Keratinocyte (primary cell): ENCODE data around the gene MAP2K2. TPM values are rescaled to one million over a fixed set of nuclear protein-coding genes. Genes with fewer than 3 reads are reported as not detected.

ENCODE experiments used
- DNase-seq: peaks from one replicate; pipeline ENCODE4 v3.0.0-alpha.2; 2011; ENCODE audit warnings: low read depth, missing footprints, low spot score
- FAIRE-seq: peaks from 2 replicates; lab custom pipeline; 2011; peaks lifted over from hg19 to GRCh38; lab: Jason Lieb, UNC
- H2AFZ ChIP-seq: 2 replicates; pipeline ENCODE4 v1.6.0; 2012; ENCODE audit warnings: low read length, control low read depth, inconsistent platforms; ENCODE audit not compliant: control insufficient read depth
- H3K27ac ChIP-seq: 2 replicates; pipeline ENCODE4 v1.5.1; 2011; ENCODE audit warnings: low read length; ENCODE audit not compliant: control insufficient read depth, insufficient read depth
- H3K27me3 ChIP-seq: 3 replicates; pipeline ENCODE4 v1.6.0; 2011; ENCODE audit warnings: low read length; ENCODE audit not compliant: control insufficient read depth, insufficient read depth; ENCODE audit errors: extremely low read depth
- H3K36me3 ChIP-seq, 2 experiments: 2 replicates in 1 of 2; 3 replicates in 1 of 2; pipeline ENCODE4 v1.5.1; 2011; ENCODE audit warnings: low read length in 2 of 2, mild to moderate bottlenecking in 1 of 2; ENCODE audit not compliant: control insufficient read depth in 2 of 2, insufficient read depth in 2 of 2; ENCODE audit errors: extremely low read depth in 1 of 2
- H3K4me1 ChIP-seq: 3 replicates; pipeline ENCODE4 v1.5.1; 2011; ENCODE audit warnings: low read length; ENCODE audit not compliant: control insufficient read depth, insufficient read depth; ENCODE audit errors: extremely low read depth
- H3K4me2 ChIP-seq: 3 replicates; pipeline ENCODE4 v1.6.0; 2011; ENCODE audit warnings: low read depth, low read length; ENCODE audit not compliant: control insufficient read depth, insufficient read depth; ENCODE audit errors: extremely low read depth
- H3K4me3 ChIP-seq, 3 experiments: fragments of 200-600 bp in 1 of 3; sonication (generic) in 1 of 3; 2 replicates in 2 of 3; 3 replicates in 1 of 3; pipeline ENCODE4 v1.5.1; 2011 to 2016; ENCODE audit warnings: low read length in 3 of 3, mild to moderate bottlenecking in 3 of 3, control low read depth in 2 of 3, inconsistent platforms in 1 of 3, low read depth in 1 of 3, mixed read lengths in 1 of 3, mixed run types in 1 of 3, moderate library complexity in 1 of 3; ENCODE audit not compliant: control insufficient read depth in 2 of 3, insufficient read depth in 2 of 3; ENCODE audit errors: extremely low read depth in 1 of 3
- H3K79me2 ChIP-seq: 2 replicates; pipeline ENCODE4 v1.6.0; 2012; ENCODE audit warnings: low read length; ENCODE audit not compliant: control insufficient read depth, insufficient read depth
- H3K9ac ChIP-seq: 3 replicates; pipeline ENCODE4 v1.6.0; 2011; ENCODE audit warnings: low read length; ENCODE audit not compliant: control insufficient read depth, insufficient read depth; ENCODE audit errors: extremely low read depth
- H3K9me1 ChIP-seq: 3 replicates; pipeline ENCODE4 v1.6.0; 2011; ENCODE audit warnings: low read length; ENCODE audit not compliant: control insufficient read depth, insufficient read depth; ENCODE audit errors: extremely low read depth
- H3K9me3 ChIP-seq: 2 replicates; pipeline ENCODE4 v1.5.1; 2012; ENCODE audit warnings: low read depth, low read length; ENCODE audit not compliant: control insufficient read depth
- H4K20me1 ChIP-seq: 3 replicates; pipeline ENCODE4 v1.6.0; 2011; ENCODE audit warnings: low read length; ENCODE audit not compliant: control insufficient read depth, insufficient read depth; ENCODE audit errors: extremely low read depth
- CTCF ChIP-seq, 3 experiments: IDR thresholded peaks in 1 of 3; conservative IDR thresholded peaks in 1 of 3; optimal IDR thresholded peaks in 1 of 3; 2 replicates in 2 of 3; 3 replicates in 1 of 3; pipeline versions ENCODE3 to v1.5.1; 2011; ENCODE audit warnings: low read length in 3 of 3, mild to moderate bottlenecking in 3 of 3, moderate library complexity in 2 of 3, control low read depth in 1 of 3, inconsistent platforms in 1 of 3; ENCODE audit not compliant: insufficient read depth in 2 of 3; ENCODE audit errors: extremely low read depth in 1 of 3
- EZH2 ChIP-seq: IDR thresholded peaks from one replicate; pipeline ENCODE4 v1.6.1; 2012; ENCODE audit warnings: inconsistent platforms, mild to moderate bottlenecking, low read length, moderate library complexity
- dilution Hi-C: fragments of 300-500 bp; cut with MboI; formaldehyde crosslinking; loops from one replicate; pipeline ENCODE4 v1.7.0; 2020; ENCODE audit warnings: low sequenced_read_pairs; ENCODE audit not compliant: extremely low pct_ligation_motif_present
- polyA plus RNA-seq, 5 experiments: library from polyadenylated mRNA; depleted of rRNA in 3 of 5; stranded (reverse) in 3 of 5; stranded (forward) in 1 of 5; unstranded in 1 of 5; fragments of >200 nt; gene quantifications; 1 replicate in 1 of 5; 2 replicates in 3 of 5; 3 replicates in 1 of 5; pipeline versions ENCODE4 v1.2.1 to v1.2.3, GENCODE V29; 2011 to 2012; ENCODE audit warnings: missing spikeins in 2 of 5, low read depth in 1 of 5, low replicate concordance in 1 of 5

Gene MAP2K2
- polyA plus RNA-seq, 1 donor (not counting 4 experiments of a cell fraction or from before 2014, with no cell fraction given) = 61.8 TPM

GRCh38 chr19:4086411-4086867, 37.5 kb downstream of the MAP2K2 start:
- Histone ChIP-seq H3K27ac (no peak overlapping the region), H3K9ac (no peak overlapping the region), H3K27me3 (no peaks in the 10 kb centered on the region), H2AFZ (no peak overlapping the region), H3K9me1 (no peaks in the 10 kb centered on the region), H3K9me3 (no peaks in the 10 kb centered on the region), H3K36me3 (peaks cover 0 to 14% of the 10 kb centered on the region in 2 experiments), H3K4me2 (no peak overlapping the region), H4K20me1 (no peaks in the 10 kb centered on the region), H3K79me2 (no peaks in the 10 kb centered on the region), H3K4me3 (no peak overlapping the region), H3K4me1 (no peaks in the 10 kb centered on the region)
- TF ChIP-seq CTCF (optimal IDR thresholded peaks at IDR 0.05 in 1 of 3, IDR thresholded peaks at IDR 0.05 in 1 of 3, conservative IDR thresholded peaks at IDR 0.05 in 1 of 3; ENCODE audit: extremely low read depth in 1 of 3, insufficient read depth in 2 of 3, low read length in 3 of 3) (no peak), EZH2 (no peak)
- dilution Hi-C loops = no loop called here
- FAIRE-seq (no peak), DNase-seq (no peak)

- H3K9me3 ChIP-seq = no peaks in the 10 kb centered on the region
- FAIRE-seq (no peak), DNase-seq (no peak)
- no peak overlapping the region for H3K4me2 ChIP-seq
- H3K4me1 ChIP-seq = no peaks in the 10 kb centered on the region
- no peaks in the 10 kb centered on the region for H4K20me1 ChIP-seq
- no peaks in the 10 kb centered on the region for H3K27me3 ChIP-seq
- no peak for TF ChIP-seq EZH2
- TF ChIP-seq CTCF (optimal IDR thresholded peaks at IDR 0.05 in 1 of 3, IDR thresholded peaks at IDR 0.05 in 1 of 3, conservative IDR thresholded peaks at IDR 0.05 in 1 of 3; ENCODE audit: extremely low read depth in 1 of 3, insufficient read depth in 2 of 3, low read length in 3 of 3) = no peak
- no peaks in the 10 kb centered on the region for H3K79me2 ChIP-seq
- no peak overlapping the region for H3K4me3 ChIP-seq
- no peak overlapping the region for H3K9ac ChIP-seq
- H3K27ac ChIP-seq = no peak overlapping the region
- no peaks in the 10 kb centered on the region for H3K9me1 ChIP-seq
- dilution Hi-C loops = no loop called here
- peaks cover 0 to 5% of the 10 kb centered on the region in 2 experiments for H3K36me3 ChIP-seq
- no peak overlapping the region for H2AFZ ChIP-seq
These were observed 39.4 kb downstream of the MAP2K2 start for GRCh38 chr19:4084547-4084877.
